T-helper 2 cell (primary cell): ENCODE measurements around the gene IFITM2.
"Not testable (repeated sequence)": the region's sequence is repeated elsewhere in the genome, so short reads cannot be mapped to it uniquely, and the experiment has no call there.

Experiments used
- DNase-seq, 5 experiments: peaks; one replicate each; pipeline versions ENCODE4 v3.0.0 to v3.0.0-alpha.2; 2012 to 2022

IFITM2 gene

DNA sequence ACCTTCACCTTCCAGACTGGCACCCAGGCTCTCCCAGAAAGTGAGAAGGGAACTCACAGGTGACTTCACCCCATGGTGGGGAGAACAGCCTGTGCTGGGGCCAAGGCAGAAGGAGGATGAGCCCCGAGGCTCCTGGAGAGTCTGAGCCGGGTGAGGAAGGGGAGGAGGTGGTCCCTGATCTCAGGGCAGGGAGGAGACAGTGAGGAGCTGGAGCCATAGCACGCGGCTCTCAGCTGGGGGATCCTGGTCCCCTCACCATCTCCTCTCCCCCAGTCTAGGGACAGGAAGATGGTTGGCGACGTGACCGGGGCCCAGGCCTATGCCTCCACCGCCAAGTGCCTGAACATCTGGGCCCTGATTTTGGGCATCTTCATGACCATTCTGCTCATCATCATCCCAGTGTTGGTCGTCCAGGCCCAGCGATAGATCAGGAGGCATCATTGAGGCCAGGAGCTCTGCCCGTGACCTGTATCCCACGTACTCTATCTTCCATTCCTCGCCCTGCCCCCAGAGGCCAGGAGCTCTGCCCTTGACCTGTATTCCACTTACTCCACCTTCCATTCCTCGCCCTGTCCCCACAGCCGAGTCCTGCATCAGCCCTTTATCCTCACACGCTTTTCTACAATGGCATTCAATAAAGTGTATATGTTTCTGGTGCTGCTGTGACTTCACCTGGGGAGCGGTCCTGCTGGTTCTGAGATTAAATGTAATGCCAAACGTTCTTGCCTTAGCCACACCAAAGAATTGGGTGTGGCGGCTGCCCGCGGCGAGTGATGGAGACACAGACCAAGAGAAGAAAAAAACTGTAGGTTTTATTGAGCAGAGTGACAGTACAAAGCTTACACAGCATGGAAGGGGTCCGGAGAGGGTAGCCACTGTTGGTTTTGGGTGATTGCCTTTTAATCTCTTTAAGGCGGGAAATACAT lies 1.4 kb downstream of the IFITM2 start:
- not testable (repeated sequence) for DNase-seq

DNA sequence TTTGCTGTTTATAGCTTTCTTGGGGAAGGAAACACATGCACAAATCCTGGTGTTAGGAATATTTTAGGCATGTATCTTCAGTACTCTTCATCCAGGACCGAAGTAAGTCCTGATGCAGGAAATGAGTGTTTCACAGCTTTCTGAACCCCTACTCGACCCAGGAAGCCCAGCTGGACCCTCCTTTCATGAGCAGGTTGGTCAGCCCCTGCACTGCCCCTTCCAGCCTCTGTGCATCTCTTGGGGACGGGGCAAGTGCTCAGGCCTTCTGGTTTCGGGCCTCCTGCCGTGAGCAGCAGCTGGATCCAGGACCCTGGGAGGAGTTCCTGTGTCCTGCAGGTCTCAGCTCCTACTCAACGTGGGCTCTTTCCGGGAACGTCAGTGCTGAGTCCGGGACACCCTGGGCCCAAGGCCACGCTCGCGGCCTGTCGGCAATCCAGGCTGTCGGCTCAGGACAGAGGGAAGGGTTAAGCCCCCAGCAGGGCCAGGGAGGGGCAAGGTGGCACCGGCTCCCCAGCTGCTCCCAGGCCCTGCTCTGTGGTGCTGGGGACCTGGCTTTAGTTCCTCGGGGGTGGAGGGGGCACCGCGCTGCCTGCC lies 2.5 kb downstream of the IFITM2 start:
- DNase-seq, result not testable (repeated sequence)

DNA sequence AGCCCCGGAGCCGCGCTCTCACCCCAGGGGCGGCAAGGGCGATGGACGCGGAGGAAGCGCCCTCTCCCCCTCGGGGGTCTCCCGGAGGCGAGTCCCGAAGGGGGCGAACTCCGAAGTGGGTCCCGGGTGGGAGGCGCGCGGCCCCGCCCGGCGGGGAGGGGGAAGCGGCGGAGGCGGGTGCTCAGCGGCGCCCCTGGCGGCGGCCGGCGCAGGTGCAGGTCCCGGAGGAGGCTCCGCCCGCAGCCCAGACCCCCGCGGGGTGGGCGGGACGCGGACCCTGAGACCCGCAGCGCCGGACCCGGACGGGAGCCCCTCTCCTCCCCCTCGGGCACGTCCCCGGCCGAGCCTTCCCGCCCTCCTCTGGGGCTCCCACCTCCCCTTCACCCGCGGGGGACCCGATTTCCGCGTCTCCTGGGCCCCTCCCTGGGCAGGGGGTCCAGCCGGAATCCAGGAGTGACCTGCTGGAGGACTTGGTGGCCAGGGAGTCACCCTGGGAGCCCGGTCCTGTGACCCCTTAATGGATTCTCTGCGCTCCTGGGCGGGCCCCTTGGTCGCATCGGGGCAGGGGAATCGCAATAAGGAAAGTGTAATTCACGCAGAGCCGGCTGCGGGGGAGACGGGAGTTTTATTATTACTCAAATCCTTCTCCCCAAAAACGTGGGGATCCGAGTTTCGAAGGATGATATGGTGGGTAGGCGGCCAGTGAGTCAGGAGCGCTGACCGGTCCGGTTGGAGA lies 3.6 kb downstream of the IFITM2 start:
- DNase-seq, result not testable (repeated sequence)

DNA sequence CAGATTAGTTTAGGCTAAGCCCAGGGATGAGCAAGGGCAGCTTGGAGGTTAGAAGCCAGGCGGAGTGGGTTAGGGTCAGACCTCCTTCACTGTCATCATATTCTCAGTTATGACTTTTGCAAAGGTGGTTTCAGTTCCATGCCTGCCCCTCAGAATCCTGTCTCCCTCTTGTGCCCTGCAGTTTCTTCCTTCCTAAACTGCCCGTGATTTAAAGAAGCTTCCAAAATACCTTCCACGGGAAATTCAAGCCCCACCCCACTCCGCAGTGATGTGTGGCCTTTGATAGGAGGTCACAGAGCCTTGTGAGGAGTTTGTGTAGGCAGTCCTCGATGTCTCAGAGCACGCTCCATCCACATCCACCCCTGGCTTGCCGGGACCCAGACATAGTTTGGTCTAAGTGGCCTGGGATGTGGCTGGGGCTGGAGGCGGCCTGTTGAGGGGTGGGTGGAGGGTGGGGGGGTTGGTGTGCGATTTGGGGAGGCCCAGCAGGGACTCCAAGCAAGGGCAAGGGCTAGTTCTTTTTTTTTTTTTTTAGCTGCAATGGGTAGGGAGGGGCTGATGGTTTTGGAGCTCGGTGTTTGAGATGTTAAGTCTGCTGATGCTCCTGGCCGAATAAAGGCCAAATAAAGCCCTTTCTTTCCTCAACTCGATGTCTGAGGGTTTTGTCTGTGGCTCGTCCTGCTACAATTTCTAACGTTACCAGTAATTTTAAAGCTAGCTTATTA lies 4.6 kb downstream of the IFITM2 start:
- DNase-seq, result peak in 1 of 5 experiments; percentile 36

DNA sequence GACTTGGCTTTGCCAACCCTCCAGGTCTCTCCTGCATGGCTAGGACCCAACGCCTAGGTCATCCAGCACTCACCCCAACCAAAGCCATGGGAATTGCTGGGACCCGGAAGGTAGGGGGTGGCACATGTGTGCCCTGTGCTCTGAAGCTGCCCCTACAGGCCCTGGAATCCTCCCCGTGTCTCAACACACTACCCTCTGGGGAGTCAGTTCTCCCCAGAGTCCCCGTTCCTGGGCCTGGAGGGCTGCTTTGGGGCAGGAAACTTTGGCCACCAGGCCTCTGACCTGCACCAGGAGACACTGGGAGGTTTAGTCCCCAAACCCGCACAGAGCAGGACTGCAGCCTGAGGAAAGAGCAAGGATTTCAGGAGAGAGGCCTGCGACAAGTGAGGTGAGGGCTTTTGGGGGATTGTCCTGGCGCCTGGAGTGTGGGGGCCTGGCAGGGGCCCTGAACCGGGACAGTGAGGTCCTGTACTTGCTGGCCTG lies 5.7 kb downstream of the IFITM2 start:
- no peak for DNase-seq

DNA sequence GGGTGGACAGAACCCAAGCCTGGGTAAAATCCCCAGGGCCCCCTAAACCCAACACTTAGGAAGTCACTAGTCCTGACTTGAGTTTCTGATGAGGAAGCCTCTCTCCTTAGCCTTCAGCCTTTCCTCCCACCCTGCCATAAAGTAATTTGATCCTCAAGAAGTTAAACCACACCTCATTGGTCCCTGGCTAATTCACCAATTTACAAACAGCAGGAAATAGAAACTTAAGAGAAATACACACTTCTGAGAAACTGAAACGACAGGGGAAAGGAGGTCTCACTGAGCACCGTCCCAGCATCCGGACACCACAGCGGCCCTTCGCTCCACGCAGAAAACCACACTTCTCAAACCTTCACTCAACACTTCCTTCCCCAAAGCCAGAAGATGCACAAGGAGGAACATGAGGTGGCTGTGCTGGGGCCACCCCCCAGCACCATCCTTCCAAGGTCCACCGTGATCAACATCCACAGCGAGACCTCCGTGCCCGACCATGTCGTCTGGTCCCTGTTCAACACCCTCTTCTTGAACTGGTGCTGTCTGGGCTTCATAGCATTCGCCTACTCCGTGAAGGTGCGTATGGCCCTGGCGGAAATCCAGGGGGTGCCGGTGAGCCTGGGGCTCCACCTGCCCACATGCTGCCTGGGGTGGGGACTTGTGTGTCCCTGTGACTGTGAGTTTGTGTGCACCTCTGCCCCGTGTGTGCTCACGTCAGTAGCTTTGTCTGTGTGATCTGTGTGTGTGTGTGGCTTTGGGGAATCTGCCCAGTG lies 6.4 kb downstream of the IFITM2 start, which contains the start of gene IFITM1:
IFITM1 (plus strand) TSS at position 254 of the 767 bp plus-strand sequence; CDS start at position 385, 131 bp downstream.
- peak in 3 of 5 experiments; percentile 42 to 87 (median 74) for DNase-seq

DNA sequence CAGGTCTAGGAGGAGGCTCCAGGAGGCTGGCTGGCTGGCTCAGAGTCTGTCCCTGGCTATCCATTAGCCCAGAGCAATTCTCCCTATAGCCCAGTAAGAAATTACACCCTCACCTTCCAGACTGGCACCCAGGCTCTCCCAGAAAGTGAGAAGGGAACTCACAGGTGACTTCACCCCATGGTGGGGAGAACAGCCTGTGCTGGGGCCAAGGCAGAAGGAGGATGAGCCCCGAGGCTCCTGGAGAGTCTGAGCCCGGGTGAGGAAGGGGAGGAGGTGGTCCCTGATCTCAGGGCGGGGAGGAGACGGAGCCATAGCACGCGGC lies 6.9 kb downstream of the IFITM2 start:
- not testable (repeated sequence) for DNase-seq

DNA sequence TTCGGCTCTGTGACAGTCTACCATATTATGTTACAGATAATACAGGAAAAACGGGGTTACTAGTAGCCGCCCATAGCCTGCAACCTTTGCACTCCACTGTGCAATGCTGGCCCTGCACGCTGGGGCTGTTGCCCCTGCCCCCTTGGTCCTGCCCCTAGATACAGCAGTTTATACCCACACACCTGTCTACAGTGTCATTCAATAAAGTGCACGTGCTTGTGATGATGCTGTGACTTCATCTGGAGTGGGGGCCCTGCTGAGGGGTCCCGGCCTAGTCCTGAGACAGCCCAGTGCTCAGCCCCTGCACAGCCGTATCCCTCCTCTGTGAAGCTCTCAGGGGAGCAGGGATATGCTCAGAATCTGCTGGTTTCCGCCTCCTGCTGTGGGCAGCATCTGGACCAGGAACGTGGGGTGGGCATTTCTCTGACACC lies 7.5 kb downstream of the IFITM2 start:
- peak in 1 of 5 experiments; percentile 50 for DNase-seq

DNA sequence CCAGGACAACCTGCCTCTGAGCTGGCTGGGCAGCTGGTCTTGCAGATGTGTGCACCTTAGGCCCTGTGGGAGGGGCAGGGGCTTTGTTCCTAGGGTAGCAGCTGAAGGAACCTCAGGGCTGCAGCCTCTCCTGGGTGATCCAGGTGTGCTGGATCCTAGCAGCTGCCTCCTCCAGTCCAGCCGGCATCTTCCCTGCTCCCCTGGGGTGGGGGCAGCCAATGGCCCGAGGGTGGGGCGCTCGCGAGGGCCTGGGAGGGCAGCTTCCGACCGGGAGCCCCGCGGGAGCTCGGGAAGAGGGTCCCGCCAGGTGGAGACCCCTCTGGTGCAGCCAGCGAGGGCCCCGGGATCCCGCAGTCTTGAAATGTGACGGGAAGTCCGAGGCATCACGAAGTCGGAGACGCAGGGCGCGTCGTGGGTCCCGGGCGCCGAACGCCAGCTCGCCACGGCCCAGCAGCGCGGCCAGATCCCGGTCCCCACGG lies 7.9 kb downstream of the IFITM2 start:
- no peak for DNase-seq

DNA sequence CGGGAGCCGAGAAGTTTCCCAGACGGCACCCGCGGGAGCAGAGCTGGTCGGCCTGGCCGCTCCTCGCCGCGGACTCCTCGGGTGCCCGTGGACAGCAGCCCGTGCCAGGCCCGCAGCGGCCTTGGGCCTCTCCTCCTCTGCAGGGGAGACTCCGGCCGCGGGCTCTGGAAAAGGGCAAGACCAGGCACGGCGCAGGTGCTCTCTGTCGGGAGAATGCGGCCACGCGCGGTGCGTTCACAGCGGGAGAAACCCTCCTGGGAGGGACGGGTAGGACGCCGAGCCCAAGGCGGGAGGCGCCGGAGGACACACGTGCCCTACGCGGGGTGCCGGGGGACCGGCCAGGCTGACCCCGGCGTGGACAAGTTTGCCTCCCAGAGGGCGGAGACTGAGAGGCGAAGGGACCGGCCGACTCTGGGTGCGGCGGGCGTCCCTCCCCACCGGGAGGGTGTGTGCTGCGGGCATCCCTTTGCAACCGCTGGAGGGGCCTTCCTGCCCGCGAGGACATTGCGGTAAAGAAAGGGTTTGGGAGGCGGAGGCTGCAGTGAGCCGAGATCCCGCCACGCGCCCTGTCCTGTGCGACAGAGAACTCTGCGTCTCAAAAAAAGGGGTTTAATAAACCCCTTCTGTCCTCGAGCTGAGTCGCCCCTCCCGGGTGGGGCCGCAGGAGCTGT lies 8.6 kb downstream of the IFITM2 start:
- peak in 2 of 5 experiments; percentile 56 to 59 for DNase-seq

DNA sequence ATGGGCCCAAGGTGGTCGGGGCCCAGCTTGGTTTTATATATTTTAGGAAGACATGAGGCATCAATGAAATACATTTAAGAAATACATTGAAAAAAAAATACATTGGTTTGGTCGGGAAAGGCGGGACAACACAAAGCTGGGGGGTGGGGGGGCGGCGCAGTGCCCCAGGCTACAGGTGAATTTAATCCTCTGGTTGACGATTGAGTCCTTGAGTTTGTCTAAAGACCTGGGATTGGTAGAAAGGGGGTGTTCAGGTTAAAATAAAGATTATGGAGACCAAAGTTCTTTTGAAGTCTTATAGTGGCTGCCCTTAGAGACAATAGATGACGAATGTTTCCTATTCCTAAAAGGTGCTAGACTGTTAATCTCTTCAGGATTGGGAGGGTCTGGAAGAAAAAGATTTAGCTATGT lies 9.3 kb downstream of the IFITM2 start:
- peak in 1 of 5 experiments; percentile 68 for DNase-seq

DNA sequence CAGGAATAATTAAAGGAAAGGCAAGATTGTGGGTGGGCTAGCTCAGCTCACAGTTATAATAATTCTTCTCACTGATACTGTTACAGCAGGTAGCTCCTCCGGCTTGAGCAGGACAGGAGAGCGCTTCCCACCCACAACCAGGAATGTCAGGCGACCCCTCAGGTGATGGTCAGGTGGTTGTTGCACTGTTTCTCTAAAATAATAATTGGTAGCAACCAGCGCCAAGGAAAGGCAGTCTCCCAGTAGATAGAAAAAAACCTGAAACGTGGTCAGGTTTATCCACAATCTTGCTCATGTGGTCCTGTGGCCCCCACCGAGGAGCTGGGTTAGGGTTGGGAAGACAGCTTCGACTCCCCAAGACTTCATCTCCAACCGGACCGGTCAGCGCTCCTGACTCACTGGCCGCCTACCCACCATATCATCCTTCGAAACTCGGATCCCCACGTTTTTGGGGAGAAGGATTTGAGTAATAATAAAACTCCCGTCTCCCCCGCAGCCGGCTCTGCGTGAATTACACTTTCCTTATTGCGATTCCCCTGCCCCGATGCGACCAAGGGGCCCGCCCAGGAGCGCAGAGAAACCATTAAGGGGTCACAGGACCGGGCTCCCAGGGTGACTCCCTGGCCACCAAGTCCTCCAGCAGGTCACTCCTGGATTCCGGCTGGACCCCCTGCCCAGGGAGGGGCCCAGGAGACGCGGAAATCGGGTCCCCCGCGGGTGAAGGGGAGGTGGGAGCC lies 10.2 kb downstream of the IFITM2 start:
- not testable (repeated sequence) for DNase-seq

DNA sequence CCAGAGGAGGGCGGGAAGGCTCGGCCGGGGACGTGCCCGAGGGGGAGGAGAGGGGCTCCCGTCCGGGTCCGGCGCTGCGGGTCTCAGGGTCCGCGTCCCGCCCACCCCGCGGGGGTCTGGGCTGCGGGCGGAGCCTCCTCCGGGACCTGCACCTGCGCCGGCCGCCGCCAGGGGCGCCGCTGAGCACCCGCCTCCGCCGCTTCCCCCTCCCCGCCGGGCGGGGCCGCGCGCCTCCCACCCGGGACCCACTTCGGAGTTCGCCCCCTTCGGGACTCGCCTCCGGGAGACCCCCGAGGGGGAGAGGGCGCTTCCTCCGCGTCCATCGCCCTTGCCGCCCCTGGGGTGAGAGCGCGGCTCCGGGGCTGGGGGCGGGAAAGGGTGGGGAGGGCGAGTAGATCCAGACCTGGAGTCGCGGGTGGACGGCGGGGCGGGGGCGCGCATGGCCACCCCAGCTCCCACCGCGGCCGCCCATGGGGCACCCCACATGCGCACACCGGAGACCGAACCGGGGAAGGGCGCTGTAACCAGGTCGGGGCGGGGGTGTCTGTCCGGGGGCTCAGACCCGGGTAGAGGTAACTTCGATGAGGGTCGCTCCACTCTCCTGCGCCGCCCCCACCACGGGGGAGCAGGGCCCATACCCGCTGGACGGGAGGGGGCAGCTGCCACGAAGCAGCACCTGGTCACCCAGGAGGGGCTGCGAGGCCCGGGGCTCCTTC lies 10.9 kb downstream of the IFITM2 start:
- DNase-seq, result not testable (repeated sequence)

DNA sequence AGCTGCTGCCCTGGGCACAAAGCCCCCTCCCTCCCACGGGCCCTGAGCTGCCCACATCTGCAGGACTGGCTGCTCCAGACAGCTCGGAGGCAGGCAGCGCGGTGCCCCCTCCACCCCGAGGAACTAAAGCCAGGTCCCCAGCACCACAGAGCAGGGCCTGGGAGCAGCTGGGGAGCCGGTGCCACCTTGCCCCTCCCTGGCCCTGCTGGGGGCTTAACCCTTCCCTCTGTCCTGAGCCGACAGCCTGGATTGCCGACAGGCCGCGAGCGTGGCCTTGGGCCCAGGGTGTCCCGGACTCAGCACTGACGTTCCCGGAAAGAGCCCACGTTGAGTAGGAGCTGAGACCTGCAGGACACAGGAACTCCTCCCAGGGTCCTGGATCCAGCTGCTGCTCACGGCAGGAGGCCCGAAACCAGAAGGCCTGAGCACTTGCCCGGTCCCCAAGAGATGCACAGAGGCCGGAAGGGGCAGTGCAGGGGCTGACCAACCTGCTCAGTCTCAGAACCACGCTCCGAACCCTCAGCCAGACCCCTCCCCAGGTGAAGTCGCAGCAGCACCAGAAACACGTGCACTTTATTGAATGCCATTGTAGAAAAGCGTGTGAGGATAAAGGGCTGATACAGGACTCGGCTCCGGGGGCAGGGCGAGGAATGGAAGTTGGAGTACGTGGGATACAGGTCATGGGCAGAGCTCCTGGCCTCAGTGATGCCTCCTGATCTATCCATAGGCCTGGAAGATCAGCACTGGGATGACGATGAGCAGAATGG lies 11.7 kb downstream of the IFITM2 start:
- DNase-seq, result not testable (repeated sequence)

DNA sequence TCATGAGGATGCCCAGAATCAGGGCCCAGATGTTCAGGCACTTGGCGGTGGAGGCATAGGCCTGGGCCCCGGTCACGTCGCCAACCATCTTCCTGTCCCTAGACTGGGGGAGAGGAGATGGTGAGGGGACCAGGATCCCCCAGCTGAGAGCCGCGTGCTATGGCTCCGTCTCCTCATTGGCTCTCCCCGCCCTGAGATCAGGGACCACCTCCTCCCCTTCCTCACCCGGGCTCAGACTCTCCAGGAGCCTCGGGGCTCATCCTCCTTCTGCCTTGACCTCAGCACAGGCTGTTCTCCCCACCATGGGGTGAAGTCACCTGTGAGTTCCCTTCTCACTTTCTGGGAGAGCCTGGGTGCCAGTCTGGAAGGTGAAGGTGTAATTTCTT lies 12.3 kb downstream of the IFITM2 start:
- DNase-seq, result not testable (repeated sequence)

DNA sequence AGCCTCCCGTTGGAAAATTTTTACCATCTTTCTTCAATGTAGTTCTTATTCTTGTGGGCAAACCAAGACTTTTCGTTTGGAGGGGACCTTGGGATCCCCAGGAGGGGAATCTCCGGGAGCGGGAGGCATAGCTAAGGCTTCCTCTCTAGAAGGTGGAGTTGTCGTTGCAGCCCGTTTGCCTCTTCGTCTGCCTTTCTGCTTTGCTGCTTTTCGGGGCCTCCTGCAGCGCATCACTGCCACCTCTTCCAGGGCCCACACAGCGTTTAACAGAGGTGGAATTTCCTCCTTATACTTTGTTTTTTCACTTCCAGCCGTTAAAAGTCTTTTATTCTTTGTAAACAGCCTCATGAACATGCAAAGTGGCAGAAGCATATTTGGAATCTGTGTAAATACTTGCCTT lies 16.5 kb downstream of the IFITM2 start:
- no peak for DNase-seq

DNA sequence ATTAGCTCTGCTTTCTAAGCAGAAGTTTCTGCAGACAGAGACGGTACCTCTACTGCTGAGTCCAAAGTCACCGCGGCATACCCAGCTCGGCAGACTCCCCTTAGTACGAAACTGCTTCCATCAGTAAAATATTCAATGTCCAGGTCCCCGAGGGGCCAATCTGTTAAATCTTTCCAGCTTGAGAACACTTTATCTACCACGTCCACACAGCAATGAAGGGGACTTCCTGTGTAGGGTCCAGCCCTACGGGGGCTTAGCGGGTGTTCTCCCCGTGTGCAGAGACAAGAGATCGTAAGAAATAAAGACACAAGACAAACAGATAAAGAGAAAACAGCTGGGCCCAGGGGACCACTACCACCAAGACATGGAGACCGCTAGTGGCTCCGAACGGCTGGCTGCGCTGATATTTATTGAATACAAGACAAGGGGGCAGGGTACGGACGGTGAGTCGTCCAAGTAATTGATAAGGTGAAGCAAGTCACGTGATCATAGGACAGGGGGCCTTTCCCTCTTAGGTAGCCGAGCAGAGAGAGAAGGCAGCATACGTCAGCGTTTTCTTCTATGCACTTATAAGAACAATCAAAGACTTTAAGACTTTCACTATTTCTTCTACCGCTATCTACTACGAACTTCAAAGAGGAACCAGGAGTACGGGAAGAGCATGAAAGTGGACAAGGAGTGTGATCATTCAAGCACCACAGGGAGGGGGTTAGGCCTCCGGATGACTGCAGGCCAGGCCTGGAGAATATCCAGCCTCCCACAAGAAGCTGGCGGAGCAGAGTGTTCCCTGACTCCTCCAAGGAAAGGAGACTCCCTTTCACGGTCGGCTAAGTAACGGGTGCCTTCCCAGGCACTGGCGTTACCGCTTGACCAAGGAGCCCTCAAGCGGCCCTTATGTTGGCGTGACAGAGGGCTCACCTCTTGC lies 17.2 kb downstream of the IFITM2 start:
- not testable (repeated sequence) for DNase-seq
